Liver (tissue), 9 donors: ENCODE results near the gene DEDD. TPM values are rescaled to one million over a fixed set of nuclear protein-coding genes. Genes with fewer than 3 reads are reported as not detected.

Experiments used
- DNase-seq: peaks from one replicate; pipeline ENCODE4 v3.0.0-alpha.2; 2017; ENCODE audit warnings: low spot score
- H3K27ac ChIP-seq, 2 donors: one replicate each; pipeline ENCODE4 v1.7.0; 2013; ENCODE audit warnings: inconsistent platforms in 2 of 2, low read length in 2 of 2, control low read depth in 1 of 2, low read depth in 1 of 2, mild to moderate bottlenecking in 1 of 2
- H3K27me3 ChIP-seq, 4 donors: one replicate each; pipeline versions ENCODE4 v1.6.1 to v1.7.0; 2013; ENCODE audit warnings: low read length in 3 of 4, inconsistent platforms in 1 of 4, mild to moderate bottlenecking in 1 of 4, moderate library complexity in 1 of 4; ENCODE audit not compliant: control insufficient read depth in 4 of 4, insufficient read depth in 4 of 4
- H3K36me3 ChIP-seq, 4 donors: one replicate each; pipeline versions ENCODE4 v1.6.1 to v1.7.0; 2013; ENCODE audit warnings: low read length in 3 of 4, mild to moderate bottlenecking in 3 of 4, low read depth in 1 of 4, moderate library complexity in 1 of 4; ENCODE audit not compliant: control insufficient read depth in 4 of 4, insufficient read depth in 3 of 4
- H3K4me1 ChIP-seq, 4 donors: one replicate each; pipeline versions ENCODE4 v1.6.1 to v1.7.0; 2013; ENCODE audit warnings: low read length in 3 of 4, mild to moderate bottlenecking in 3 of 4, moderate library complexity in 1 of 4; ENCODE audit not compliant: control insufficient read depth in 4 of 4, insufficient read depth in 4 of 4
- H3K4me3 ChIP-seq, 3 donors: one replicate each; pipeline versions ENCODE4 v1.6.1 to v1.7.0; 2013; ENCODE audit warnings: low read length in 3 of 3, control low read depth in 1 of 3, low read depth in 1 of 3, mild to moderate bottlenecking in 1 of 3
- H3K9ac ChIP-seq, 2 donors: one replicate each; pipeline ENCODE4 v1.7.0; 2013; ENCODE audit warnings: low read length in 2 of 2, mild to moderate bottlenecking in 2 of 2, moderate library complexity in 2 of 2, control low read depth in 1 of 2, low read depth in 1 of 2
- H3K9me3 ChIP-seq, 4 donors: one replicate each; pipeline versions ENCODE4 v1.6.1 to v1.7.0; 2013; ENCODE audit warnings: low read length in 3 of 4; ENCODE audit not compliant: control insufficient read depth in 4 of 4
- ATF3 ChIP-seq: IDR thresholded peaks from 2 replicates; pipeline ENCODE4 v1.6.1; 2016; ENCODE audit warnings: antibody characterized with exemption
- CTCF ChIP-seq: fragments of 150-350 bp; IDR thresholded peaks from 2 replicates; pipeline ENCODE4 v1.5.1; 2017; ENCODE audit warnings: improper control_type of control experiment, low read depth, low read length; ENCODE audit not compliant: missing input control
- EGR1 ChIP-seq, 2 donors: IDR thresholded peaks; 2 replicates each; pipeline ENCODE4 v1.6.1; 2016 to 2018; ENCODE audit warnings: antibody characterized with exemption in 2 of 2, low read depth in 2 of 2
- FOXA1 ChIP-seq: IDR thresholded peaks from 2 replicates; pipeline ENCODE4 v1.6.1; 2016; ENCODE audit warnings: antibody characterized with exemption
- FOXA2 ChIP-seq: IDR thresholded peaks from 2 replicates; pipeline ENCODE4 v1.6.1; 2016; ENCODE audit warnings: antibody characterized with exemption
- HNF4G ChIP-seq: IDR thresholded peaks from 2 replicates; pipeline ENCODE4 v1.6.1; 2016; ENCODE audit warnings: antibody characterized with exemption
- JUND ChIP-seq, 2 donors: IDR thresholded peaks; 2 replicates each; pipeline ENCODE4 v1.6.1; 2016; ENCODE audit warnings: antibody characterized with exemption in 2 of 2
- MAX ChIP-seq: IDR thresholded peaks from 2 replicates; pipeline ENCODE4 v1.6.1; 2016; ENCODE audit warnings: antibody characterized with exemption
- NR2F2 ChIP-seq: IDR thresholded peaks from 2 replicates; pipeline ENCODE4 v1.6.1; 2016; ENCODE audit warnings: antibody characterized with exemption
- RAD21 ChIP-seq, 2 donors: IDR thresholded peaks; 2 replicates each; pipeline ENCODE4 v1.6.1; 2016; ENCODE audit warnings: antibody characterized with exemption in 2 of 2, mild to moderate bottlenecking in 2 of 2
- REST ChIP-seq: IDR thresholded peaks from 2 replicates; pipeline ENCODE4 v1.6.1; 2016; ENCODE audit warnings: antibody characterized with exemption, mild to moderate bottlenecking
- RXRA ChIP-seq, 2 donors: IDR thresholded peaks; 2 replicates each; pipeline ENCODE4 v1.6.1; 2017 to 2018; ENCODE audit warnings: antibody characterized with exemption in 2 of 2, mild to moderate bottlenecking in 1 of 2
- YY1 ChIP-seq: IDR thresholded peaks from 2 replicates; pipeline ENCODE4 v1.6.1; 2016; ENCODE audit warnings: antibody characterized with exemption, mild to moderate bottlenecking
- WGBS: extraction: QIAGEN DNeasy Blood & Tissue Kit; methylation state at CpG from one replicate; pipeline ENCODE4 v1.1.7; 2013; 5-methylcytosine and 5-hydroxymethylcytosine counted together
- polyA plus RNA-seq, 2 donors: library from polyadenylated mRNA; stranded (reverse) in 1 of 2; unstranded in 1 of 2; fragments of 200-250 nt in 1 of 2; fragments of >200 nt in 1 of 2; fragmentation: Nextera tagmentation in 1 of 2; extraction: Ambion mirVana in 1 of 2; gene quantifications; one replicate each; pipeline versions ENCODE4 v1.2.1 to v1.2.3, GENCODE V29; 2013 to 2015
- total RNA-seq, 2 donors: library from RNA; depleted of rRNA; stranded (reverse); fragments of >200 nt; gene quantifications; one replicate each; pipeline ENCODE4 v1.2.3, GENCODE V29; 2014
- TF ChIP-seq, protein P1 (sequence below): IDR thresholded peaks from 2 replicates; pipeline ENCODE4 v1.6.1; 2016; ENCODE audit warnings: antibody characterized with exemption
- donor health status: healthy.
- donor health status: healthy.
- donor health status: healthy.
- donor health status: healthy.
- donor health status: healthy.

The DEDD gene
- total and polyA plus RNA-seq, 4 donors, result 13.8 to 17.7 (median 16.0) TPM

- Histone ChIP-seq H3K9me3 (no peaks in the 10 kb centered on the region), H3K4me1 (no peaks in the 10 kb centered on the region), H3K36me3 (no peaks in the 10 kb centered on the region), H3K4me3 (no peak overlapping the region), H3K9ac (no peak overlapping the region), H3K27me3 (no peaks in the 10 kb centered on the region), H3K27ac (no peak overlapping the region)
- 96% methylated on average over 19 of the region's 19 CpGs for WGBS
- TF ChIP-seq RXRA (IDR thresholded peaks at IDR 0.05) (no peak), YY1 (no peak), EGR1 (IDR thresholded peaks at IDR 0.05; ENCODE audit: low read depth in 2 of 2) (no peak), MAX (no peak), FOXA2 (no peak), HNF4G (no peak), CTCF (no peak), ATF3 (no peak)
- TF ChIP-seq, protein P1, sequence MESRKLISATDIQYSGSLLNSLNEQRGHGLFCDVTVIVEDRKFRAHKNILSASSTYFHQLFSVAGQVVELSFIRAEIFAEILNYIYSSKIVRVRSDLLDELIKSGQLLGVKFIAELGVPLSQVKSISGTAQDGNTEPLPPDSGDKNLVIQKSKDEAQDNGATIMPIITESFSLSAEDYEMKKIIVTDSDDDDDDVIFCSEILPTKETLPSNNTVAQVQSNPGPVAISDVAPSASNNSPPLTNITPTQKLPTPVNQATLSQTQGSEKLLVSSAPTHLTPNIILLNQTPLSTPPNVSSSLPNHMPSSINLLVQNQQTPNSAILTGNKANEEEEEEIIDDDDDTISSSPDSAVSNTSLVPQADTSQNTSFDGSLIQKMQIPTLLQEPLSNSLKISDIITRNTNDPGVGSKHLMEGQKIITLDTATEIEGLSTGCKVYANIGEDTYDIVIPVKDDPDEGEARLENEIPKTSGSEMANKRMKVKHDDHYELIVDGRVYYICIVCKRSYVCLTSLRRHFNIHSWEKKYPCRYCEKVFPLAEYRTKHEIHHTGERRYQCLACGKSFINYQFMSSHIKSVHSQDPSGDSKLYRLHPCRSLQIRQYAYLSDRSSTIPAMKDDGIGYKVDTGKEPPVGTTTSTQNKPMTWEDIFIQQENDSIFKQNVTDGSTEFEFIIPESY, result no peak
- no peak for DNase-seq
Observed at GRCh38 chr1:161072751-161073449, 59.6 kb downstream of the DEDD start.

DNA sequence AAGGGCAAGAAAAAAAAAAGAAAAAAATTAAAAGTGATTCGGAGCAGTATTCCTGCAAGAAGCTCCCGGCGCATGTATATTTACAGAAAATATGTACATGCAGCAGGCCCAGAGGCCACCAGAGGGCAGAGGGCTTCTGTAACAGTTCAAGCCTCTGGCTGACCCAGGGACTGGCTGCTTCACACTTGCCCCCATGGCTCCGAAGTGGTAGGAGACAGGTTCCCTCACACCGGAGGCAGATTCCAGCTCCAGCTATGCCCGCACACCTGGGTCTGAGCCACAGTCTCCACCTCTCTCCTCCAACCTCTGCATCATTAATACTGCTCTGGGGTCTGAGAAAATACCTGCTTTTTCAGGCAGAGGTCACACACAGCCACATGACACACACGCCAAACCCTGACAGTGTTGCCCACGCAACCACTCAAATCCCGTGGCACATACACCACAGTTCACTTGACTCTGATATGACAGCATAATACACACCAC lies 60.5 kb downstream of the DEDD start:
- Histone ChIP-seq H3K9ac (no peak overlapping the region), H3K36me3 (no peaks in the 10 kb centered on the region), H3K4me1 (no peaks in the 10 kb centered on the region), H3K9me3 (no peaks in the 10 kb centered on the region), H3K27ac (no peak overlapping the region), H3K27me3 (no peaks in the 10 kb centered on the region), H3K4me3 (no peak overlapping the region)
- TF ChIP-seq JUND (IDR thresholded peaks at IDR 0.05), result no peak
- TF ChIP-seq CTCF, result peak; percentile 60
- peak; percentile 65 to 80 for TF ChIP-seq RAD21 (IDR thresholded peaks at IDR 0.05)
- no peak for TF ChIP-seq YY1
- no peak for TF ChIP-seq REST
- TF ChIP-seq EGR1 (IDR thresholded peaks at IDR 0.05; ENCODE audit: low read depth in 2 of 2), result no peak
- TF ChIP-seq NR2F2, result no peak
- no peak for TF ChIP-seq FOXA1
- DNase-seq, result peak; percentile 55
- 65% methylated on average over 9 of the region's 9 CpGs for WGBS
